ENCODE data around the gene CRADD. TPM values are rescaled to one million over a fixed set of nuclear protein-coding genes. Genes with fewer than 3 reads are reported as not detected.

Gene CRADD
- polyA plus RNA-seq, 2 donors: 4.2 to 12.0 TPM

DNA sequence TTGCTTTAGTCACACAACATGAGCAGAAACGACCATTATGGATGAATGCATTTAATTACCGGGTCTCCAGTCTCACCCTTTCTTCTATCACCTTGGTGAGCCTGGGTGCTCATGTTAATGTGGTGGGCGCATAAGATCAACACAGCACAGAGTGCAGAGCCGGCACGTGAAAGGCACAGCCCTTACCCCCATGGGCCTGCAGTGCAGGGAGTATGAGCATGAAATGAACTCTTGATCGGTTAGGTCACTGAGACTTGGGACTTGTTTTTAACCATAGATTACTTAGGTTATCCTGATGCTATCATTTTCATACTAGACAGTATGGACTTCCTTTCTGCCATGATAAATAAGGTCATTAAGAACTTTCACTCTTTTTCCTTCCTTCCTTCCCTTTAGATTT, 156.8 kb downstream of the CRADD start:
- Histone ChIP-seq H3K9me3 (ENCODE audit: control insufficient read depth in 2 of 2, insufficient read depth in 1 of 2, low read depth in 1 of 2, low read length in 1 of 2) (no peaks in the 10 kb centered on the region), H3K4me1 (ENCODE audit: control insufficient read depth in 2 of 2, insufficient read depth in 2 of 2, low read length in 1 of 2) (peaks cover 0 to 2% of the 10 kb centered on the region in 2 donors), H3K27ac (ENCODE audit: low read depth in 2 of 2, low read length in 1 of 2) (no peak overlapping the region), H3K27me3 (ENCODE audit: control insufficient read depth in 1 of 2, insufficient read depth in 2 of 2, low read length in 2 of 2) (no peaks in the 10 kb centered on the region), H3K4me3 (ENCODE audit: low read depth in 1 of 2, low read length in 2 of 2) (no peak overlapping the region), H3K36me3 (ENCODE audit: control insufficient read depth in 2 of 2, insufficient read depth in 2 of 2, low read length in 1 of 2) (no peaks in the 10 kb centered on the region)
- 93 to 95% methylated on average over 6 of the region's 6 CpGs for WGBS, 2 donors

GRCh38 chr12:93836620-93837260, 159.6 kb downstream of the CRADD start:
- H3K36me3 ChIP-seq (ENCODE audit: control insufficient read depth in 2 of 2, insufficient read depth in 2 of 2, low read length in 1 of 2): no peaks in the 10 kb centered on the region
- peaks cover 0 to 2% of the 10 kb centered on the region in 2 donors for H3K4me1 ChIP-seq (ENCODE audit: control insufficient read depth in 2 of 2, insufficient read depth in 2 of 2, low read length in 1 of 2)
- H3K4me3 ChIP-seq (ENCODE audit: low read depth in 1 of 2, low read length in 2 of 2): no peak overlapping the region
- no peaks in the 10 kb centered on the region for H3K27me3 ChIP-seq (ENCODE audit: control insufficient read depth in 1 of 2, insufficient read depth in 2 of 2, low read length in 2 of 2)
- no peaks in the 10 kb centered on the region for H3K9me3 ChIP-seq (ENCODE audit: control insufficient read depth in 2 of 2, insufficient read depth in 1 of 2, low read depth in 1 of 2, low read length in 1 of 2)
- 89 to 91% methylated on average over 7 of the region's 7 CpGs for WGBS, 2 donors
- H3K27ac ChIP-seq (ENCODE audit: low read depth in 2 of 2, low read length in 1 of 2): no peak overlapping the region

DNA sequence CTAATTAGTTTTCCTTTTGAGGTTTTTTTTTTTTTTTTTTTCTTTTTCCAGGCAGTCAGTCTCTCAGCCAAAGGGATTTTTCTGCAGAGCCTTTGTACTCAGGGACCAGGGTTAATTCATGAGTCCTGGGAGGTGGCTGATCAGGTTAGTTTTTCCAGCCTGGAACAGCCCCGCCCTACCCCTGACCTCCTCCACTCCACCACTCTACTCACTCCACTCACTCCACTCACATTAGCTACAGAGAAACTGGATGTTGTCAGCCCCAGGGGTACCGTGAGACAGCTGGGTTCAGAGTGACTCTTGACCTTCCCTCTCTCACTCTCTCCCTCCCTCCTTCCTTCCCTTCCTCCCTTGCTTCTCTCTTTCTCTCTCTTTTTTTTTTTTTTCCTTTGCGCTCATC, 161.0 kb downstream of the CRADD start:
- Histone ChIP-seq H3K36me3 (ENCODE audit: control insufficient read depth in 2 of 2, insufficient read depth in 2 of 2, low read length in 1 of 2) (no peaks in the 10 kb centered on the region), H3K27ac (ENCODE audit: low read depth in 2 of 2, low read length in 1 of 2) (no peak overlapping the region), H3K4me1 (ENCODE audit: control insufficient read depth in 2 of 2, insufficient read depth in 2 of 2, low read length in 1 of 2) (peaks cover 0 to 2% of the 10 kb centered on the region in 2 donors), H3K4me3 (ENCODE audit: low read depth in 1 of 2, low read length in 2 of 2) (no peak overlapping the region), H3K9me3 (ENCODE audit: control insufficient read depth in 2 of 2, insufficient read depth in 1 of 2, low read depth in 1 of 2, low read length in 1 of 2) (no peaks in the 10 kb centered on the region), H3K27me3 (ENCODE audit: control insufficient read depth in 1 of 2, insufficient read depth in 2 of 2, low read length in 2 of 2) (no peaks in the 10 kb centered on the region)
- 86 to 88% methylated on average over 3 of the region's 3 CpGs for WGBS, 2 donors

DNA sequence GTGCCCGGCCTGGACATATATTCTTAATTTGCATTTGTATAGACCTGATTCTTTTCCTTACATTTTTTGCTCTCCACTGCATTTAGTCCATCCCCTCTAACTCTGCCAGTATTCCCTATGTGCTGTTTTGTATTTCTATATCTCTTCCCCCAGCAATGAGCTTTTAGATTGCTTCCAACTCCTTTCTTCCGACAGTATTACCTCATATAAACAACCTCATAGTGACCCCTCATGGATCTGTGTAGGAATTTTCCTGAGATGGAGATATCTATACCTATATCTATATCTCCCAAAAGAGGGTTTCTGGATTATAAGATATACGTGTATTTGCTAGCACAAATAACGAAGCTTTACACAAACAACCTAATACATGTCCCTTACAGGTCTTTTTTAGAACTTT, 161.9 kb downstream of the CRADD start:
- Histone ChIP-seq H3K27ac (ENCODE audit: low read depth in 2 of 2, low read length in 1 of 2) (no peak overlapping the region), H3K36me3 (ENCODE audit: control insufficient read depth in 2 of 2, insufficient read depth in 2 of 2, low read length in 1 of 2) (no peaks in the 10 kb centered on the region), H3K4me3 (ENCODE audit: low read depth in 1 of 2, low read length in 2 of 2) (no peak overlapping the region), H3K9me3 (ENCODE audit: control insufficient read depth in 2 of 2, insufficient read depth in 1 of 2, low read depth in 1 of 2, low read length in 1 of 2) (no peaks in the 10 kb centered on the region), H3K4me1 (ENCODE audit: control insufficient read depth in 2 of 2, insufficient read depth in 2 of 2, low read length in 1 of 2) (peaks cover 0 to 2% of the 10 kb centered on the region in 2 donors), H3K27me3 (ENCODE audit: control insufficient read depth in 1 of 2, insufficient read depth in 2 of 2, low read length in 2 of 2) (no peaks in the 10 kb centered on the region)
- WGBS, 2 donors: 84 to 88% methylated on average over 4 of the region's 4 CpGs

GRCh38 chr12:93841671-93842070, 164.5 kb downstream of the CRADD start:
- Histone ChIP-seq H3K4me3 (ENCODE audit: low read depth in 1 of 2, low read length in 2 of 2) (no peak overlapping the region), H3K36me3 (ENCODE audit: control insufficient read depth in 2 of 2, insufficient read depth in 2 of 2, low read length in 1 of 2) (no peaks in the 10 kb centered on the region), H3K27me3 (ENCODE audit: control insufficient read depth in 1 of 2, insufficient read depth in 2 of 2, low read length in 2 of 2) (no peaks in the 10 kb centered on the region), H3K4me1 (ENCODE audit: control insufficient read depth in 2 of 2, insufficient read depth in 2 of 2, low read length in 1 of 2) (peaks cover 0 to under 1% of the 10 kb centered on the region in 2 donors), H3K9me3 (ENCODE audit: control insufficient read depth in 2 of 2, insufficient read depth in 1 of 2, low read depth in 1 of 2, low read length in 1 of 2) (no peaks in the 10 kb centered on the region), H3K27ac (ENCODE audit: low read depth in 2 of 2, low read length in 1 of 2) (no peak overlapping the region)
- WGBS, 2 donors: 97 to 99% methylated on average over 8 of the region's 8 CpGs

GRCh38 chr12:93844164-93844784, 167.1 kb downstream of the CRADD start:
- Histone ChIP-seq H3K27ac (ENCODE audit: low read depth in 2 of 2, low read length in 1 of 2) (no peak overlapping the region), H3K36me3 (ENCODE audit: control insufficient read depth in 2 of 2, insufficient read depth in 2 of 2, low read length in 1 of 2) (no peaks in the 10 kb centered on the region), H3K4me1 (ENCODE audit: control insufficient read depth in 2 of 2, insufficient read depth in 2 of 2, low read length in 1 of 2) (no peaks in the 10 kb centered on the region), H3K4me3 (ENCODE audit: low read depth in 1 of 2, low read length in 2 of 2) (no peak overlapping the region), H3K9me3 (ENCODE audit: control insufficient read depth in 2 of 2, insufficient read depth in 1 of 2, low read depth in 1 of 2, low read length in 1 of 2) (no peaks in the 10 kb centered on the region), H3K27me3 (ENCODE audit: control insufficient read depth in 1 of 2, insufficient read depth in 2 of 2, low read length in 2 of 2) (no peaks in the 10 kb centered on the region)
- 89% methylated on average over 7 of the region's 7 CpGs for WGBS, 2 donors

- no peaks in the 10 kb centered on the region for H3K9me3 ChIP-seq (ENCODE audit: control insufficient read depth in 2 of 2, insufficient read depth in 1 of 2, low read depth in 1 of 2, low read length in 1 of 2)
- H3K4me3 ChIP-seq (ENCODE audit: low read depth in 1 of 2, low read length in 2 of 2): no peak overlapping the region
- 85 to 93% methylated on average over 5 of the region's 5 CpGs for WGBS, 2 donors
- H3K36me3 ChIP-seq (ENCODE audit: control insufficient read depth in 2 of 2, insufficient read depth in 2 of 2, low read length in 1 of 2): peaks cover 0 to 2% of the 10 kb centered on the region in 2 donors
- H3K27me3 ChIP-seq (ENCODE audit: control insufficient read depth in 1 of 2, insufficient read depth in 2 of 2, low read length in 2 of 2): no peaks in the 10 kb centered on the region
- no peaks in the 10 kb centered on the region for H3K4me1 ChIP-seq (ENCODE audit: control insufficient read depth in 2 of 2, insufficient read depth in 2 of 2, low read length in 1 of 2)
- no peak overlapping the region for H3K27ac ChIP-seq (ENCODE audit: low read depth in 2 of 2, low read length in 1 of 2)
Observed at GRCh38 chr12:93846936-93847516, 169.9 kb downstream of the CRADD start.

GRCh38 chr12:93847517-93848474, 170.6 kb downstream of the CRADD start:
- no peaks in the 10 kb centered on the region for H3K27me3 ChIP-seq (ENCODE audit: control insufficient read depth in 1 of 2, insufficient read depth in 2 of 2, low read length in 2 of 2)
- no peak overlapping the region for H3K27ac ChIP-seq (ENCODE audit: low read depth in 2 of 2, low read length in 1 of 2)
- H3K4me1 ChIP-seq (ENCODE audit: control insufficient read depth in 2 of 2, insufficient read depth in 2 of 2, low read length in 1 of 2): no peaks in the 10 kb centered on the region
- no peak overlapping the region for H3K4me3 ChIP-seq (ENCODE audit: low read depth in 1 of 2, low read length in 2 of 2)
- WGBS, 2 donors: 94 to 95% methylated on average over 7 of the region's 7 CpGs
- peaks cover 0 to 2% of the 10 kb centered on the region in 2 donors for H3K36me3 ChIP-seq (ENCODE audit: control insufficient read depth in 2 of 2, insufficient read depth in 2 of 2, low read length in 1 of 2)
- H3K9me3 ChIP-seq (ENCODE audit: control insufficient read depth in 2 of 2, insufficient read depth in 1 of 2, low read depth in 1 of 2, low read length in 1 of 2): no peaks in the 10 kb centered on the region

DNA sequence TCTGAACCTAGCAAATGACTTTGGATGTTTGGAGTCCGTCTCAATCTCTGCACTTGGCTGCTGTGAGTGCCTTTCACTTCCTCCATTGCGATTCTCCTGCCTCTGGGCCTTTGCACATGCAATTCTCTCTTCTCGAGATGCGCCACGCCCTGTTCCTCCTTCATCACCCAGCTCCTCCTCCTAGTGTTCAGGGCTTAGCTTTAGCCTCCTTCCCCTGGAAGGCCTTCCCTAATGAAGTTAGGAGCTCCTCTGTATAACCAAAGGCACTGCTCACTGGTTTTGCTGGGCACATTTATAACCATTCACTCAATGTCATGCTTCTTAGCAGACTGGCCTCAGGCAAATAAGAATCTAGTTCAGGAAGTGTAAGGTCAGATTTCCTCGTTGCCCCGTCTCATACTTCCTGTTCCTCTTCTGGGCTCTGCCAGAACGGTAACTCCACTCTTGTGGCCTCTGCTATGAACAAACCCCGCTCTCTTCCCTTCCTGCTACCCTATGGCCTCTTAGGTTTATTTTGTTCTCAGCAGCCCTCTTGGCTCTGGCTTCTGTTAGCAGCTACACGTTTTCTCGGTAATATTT, 171.4 kb downstream of the CRADD start:
- Histone ChIP-seq H3K27me3 (ENCODE audit: control insufficient read depth in 1 of 2, insufficient read depth in 2 of 2, low read length in 2 of 2) (no peaks in the 10 kb centered on the region), H3K27ac (ENCODE audit: low read depth in 2 of 2, low read length in 1 of 2) (no peak overlapping the region), H3K4me1 (ENCODE audit: control insufficient read depth in 2 of 2, insufficient read depth in 2 of 2, low read length in 1 of 2) (no peaks in the 10 kb centered on the region), H3K9me3 (ENCODE audit: control insufficient read depth in 2 of 2, insufficient read depth in 1 of 2, low read depth in 1 of 2, low read length in 1 of 2) (no peaks in the 10 kb centered on the region), H3K4me3 (ENCODE audit: low read depth in 1 of 2, low read length in 2 of 2) (no peak overlapping the region), H3K36me3 (ENCODE audit: control insufficient read depth in 2 of 2, insufficient read depth in 2 of 2, low read length in 1 of 2) (peaks cover 0 to 2% of the 10 kb centered on the region in 2 donors)
- WGBS, 2 donors: 66 to 73% methylated on average over 11 of the region's 11 CpGs

Data from esophagus (tissue), 2 donors.